Ovary (tissue), 3 donors: ENCODE data around the gene DHCR24.

Source experiments
- CTCF ChIP-seq, 3 donors: fragments of 450-650 bp in 2 of 3; fragments of 200-600 bp in 1 of 3; IDR thresholded peaks; one replicate each; pipeline versions ENCODE4 v1.5.1 to v1.8.0; 2016 to 2022; ENCODE audit warnings: antibody characterized with exemption in 3 of 3, mild to moderate bottlenecking in 1 of 3
- POLR2A ChIP-seq: fragments of 450-650 bp; IDR thresholded peaks from one replicate; pipeline ENCODE4 v1.6.1; 2017; ENCODE audit warnings: antibody characterized with exemption, mild to moderate bottlenecking, moderate library complexity
- donor health status: DM: no; HTN: no; CAD: no.

- TF ChIP-seq CTCF (IDR thresholded peaks at IDR 0.05) (no peak), POLR2A (no peak)
These were observed 73.4 kb downstream of the DHCR24 start for GRCh38 chr1:54813485-54814125.
